Right atrium auricular region (tissue), 2 donors: ENCODE data around the gene ARX. TPM values are rescaled to one million over a fixed set of nuclear protein-coding genes. Genes with fewer than 3 reads are reported as not detected.

ENCODE experiments used
- DNase-seq: peaks from one replicate; pipeline ENCODE4 v3.0.0-alpha.2; 2019; ENCODE audit warnings: low spot score
- H3K27ac ChIP-seq, 2 donors: fragments of 200-600 bp; sonication (generic); 1 replicate in 1 of 2; 2 replicates in 1 of 2; pipeline ENCODE4 v1.5.1; 2016 to 2019
- H3K27me3 ChIP-seq, 2 donors: fragments of 200-600 bp; sonication (generic); one replicate each; pipeline versions ENCODE4 v1.5.1 to v1.6.0; 2017 to 2019
- H3K36me3 ChIP-seq: fragments of 200-600 bp; sonication (generic); one replicate; pipeline ENCODE4 v1.5.1; 2016
- H3K4me1 ChIP-seq, 2 donors: fragments of 200-600 bp; sonication (generic); one replicate each; pipeline versions ENCODE4 v1.5.1 to v1.6.0; 2017 to 2019
- H3K4me3 ChIP-seq, 2 donors: fragments of 200-600 bp; sonication (generic); 1 replicate in 1 of 2; 2 replicates in 1 of 2; pipeline ENCODE4 v1.5.1; 2017 to 2019; ENCODE audit warnings: mild to moderate bottlenecking in 1 of 2, moderate library complexity in 1 of 2
- H3K9me3 ChIP-seq, 2 donors: fragments of 200-600 bp; sonication (generic); one replicate each; pipeline ENCODE4 v1.5.1; 2019
- total RNA-seq, 2 donors: library from RNA; depleted of rRNA; stranded (reverse); fragments of >200 nt; gene quantifications; one replicate each; pipeline ENCODE4 v1.1.0, GENCODE V29; 2016
- TF ChIP-seq, protein P1 (sequence below), 2 donors: fragments of 200-600 bp; sonication (generic); IDR thresholded peaks; one replicate each; pipeline ENCODE4 v1.5.1; 2019; ENCODE audit warnings: antibody characterized with exemption in 2 of 2

ARX gene
- total RNA-seq, 2 donors from 2014 or later: not detected

DNA sequence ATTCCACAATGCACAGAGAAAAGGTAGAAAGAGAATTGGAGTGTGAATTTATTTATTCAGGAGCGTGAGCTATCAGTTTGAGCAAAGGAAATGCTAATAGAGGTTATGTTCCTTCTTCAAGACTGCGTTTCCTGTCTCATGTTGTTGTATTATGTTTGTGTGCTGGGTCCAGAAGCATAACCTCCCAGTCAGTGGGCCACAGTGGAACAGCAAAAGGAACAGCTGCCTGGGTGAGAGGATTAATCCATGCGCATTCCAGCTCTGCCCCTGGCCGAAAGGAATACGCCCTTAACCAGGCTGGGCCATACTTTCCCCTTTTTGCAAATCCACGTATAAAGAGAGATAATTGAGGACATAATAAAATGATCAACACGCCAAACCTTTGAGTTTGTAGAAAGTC, 32.4 kb upstream of the ARX start:
- H3K4me1 ChIP-seq: no peaks in the 10 kb centered on the region
- no peaks in the 10 kb centered on the region for H3K36me3 ChIP-seq
- no peak overlapping the region for H3K27ac ChIP-seq
- TF ChIP-seq, protein P1, sequence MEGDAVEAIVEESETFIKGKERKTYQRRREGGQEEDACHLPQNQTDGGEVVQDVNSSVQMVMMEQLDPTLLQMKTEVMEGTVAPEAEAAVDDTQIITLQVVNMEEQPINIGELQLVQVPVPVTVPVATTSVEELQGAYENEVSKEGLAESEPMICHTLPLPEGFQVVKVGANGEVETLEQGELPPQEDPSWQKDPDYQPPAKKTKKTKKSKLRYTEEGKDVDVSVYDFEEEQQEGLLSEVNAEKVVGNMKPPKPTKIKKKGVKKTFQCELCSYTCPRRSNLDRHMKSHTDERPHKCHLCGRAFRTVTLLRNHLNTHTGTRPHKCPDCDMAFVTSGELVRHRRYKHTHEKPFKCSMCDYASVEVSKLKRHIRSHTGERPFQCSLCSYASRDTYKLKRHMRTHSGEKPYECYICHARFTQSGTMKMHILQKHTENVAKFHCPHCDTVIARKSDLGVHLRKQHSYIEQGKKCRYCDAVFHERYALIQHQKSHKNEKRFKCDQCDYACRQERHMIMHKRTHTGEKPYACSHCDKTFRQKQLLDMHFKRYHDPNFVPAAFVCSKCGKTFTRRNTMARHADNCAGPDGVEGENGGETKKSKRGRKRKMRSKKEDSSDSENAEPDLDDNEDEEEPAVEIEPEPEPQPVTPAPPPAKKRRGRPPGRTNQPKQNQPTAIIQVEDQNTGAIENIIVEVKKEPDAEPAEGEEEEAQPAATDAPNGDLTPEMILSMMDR (IDR thresholded peaks at IDR 0.05): no peak
- no peaks in the 10 kb centered on the region for H3K27me3 ChIP-seq
- no peak for DNase-seq
- H3K9me3 ChIP-seq: no peaks in the 10 kb centered on the region
- H3K4me3 ChIP-seq: no peak overlapping the region

DNA sequence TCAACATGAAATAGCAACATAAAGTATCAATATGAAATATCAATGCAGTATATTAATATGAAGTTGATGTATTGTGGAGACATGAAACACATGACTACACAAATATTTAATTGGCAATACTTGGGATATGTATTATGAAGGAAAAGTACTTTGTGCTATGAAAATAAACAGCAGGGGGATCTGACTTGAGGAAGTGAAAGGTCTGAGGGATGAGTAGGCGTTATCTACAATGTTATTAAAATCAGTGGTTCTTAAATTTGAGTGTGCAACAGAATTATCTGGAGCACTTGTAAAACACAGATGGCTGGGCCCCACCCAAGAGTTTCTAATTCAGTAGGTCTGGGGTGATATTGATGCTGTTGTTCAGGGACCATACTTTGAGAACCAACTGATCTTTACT, 27.4 kb upstream of the ARX start:
- H3K4me1 ChIP-seq: no peaks in the 10 kb centered on the region
- no peaks in the 10 kb centered on the region for H3K36me3 ChIP-seq
- no peaks in the 10 kb centered on the region for H3K9me3 ChIP-seq
- TF ChIP-seq, protein P1 (IDR thresholded peaks at IDR 0.05): no peak
- H3K27ac ChIP-seq: no peak overlapping the region
- H3K4me3 ChIP-seq: no peak overlapping the region
- DNase-seq: no peak
- no peaks in the 10 kb centered on the region for H3K27me3 ChIP-seq

DNA sequence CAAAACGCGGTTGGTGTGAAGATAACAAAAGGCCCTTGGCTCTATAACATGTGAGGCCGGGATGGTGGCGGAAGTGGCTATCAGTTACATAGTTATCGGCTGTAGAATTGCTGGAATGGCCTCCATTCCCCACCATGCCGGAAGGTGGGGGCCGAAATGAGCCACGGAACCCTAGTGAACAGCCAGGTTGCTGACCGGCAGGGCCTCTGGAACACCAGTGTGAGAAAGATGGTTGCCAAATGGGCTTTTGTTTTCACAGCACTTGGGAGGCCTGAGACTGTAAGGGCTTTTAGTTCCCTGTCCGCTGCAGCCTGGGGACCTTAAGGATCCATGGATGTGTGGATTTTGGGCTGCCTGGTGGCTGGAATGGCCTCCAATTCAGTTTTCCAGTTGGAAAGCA, 23.3 kb upstream of the ARX start:
- no peaks in the 10 kb centered on the region for H3K4me1 ChIP-seq
- no peaks in the 10 kb centered on the region for H3K9me3 ChIP-seq
- H3K27me3 ChIP-seq: no peaks in the 10 kb centered on the region
- H3K4me3 ChIP-seq: no peak overlapping the region
- no peak overlapping the region for H3K27ac ChIP-seq
- TF ChIP-seq, protein P1 (IDR thresholded peaks at IDR 0.05): no peak
- DNase-seq: no peak
- no peaks in the 10 kb centered on the region for H3K36me3 ChIP-seq

DNA sequence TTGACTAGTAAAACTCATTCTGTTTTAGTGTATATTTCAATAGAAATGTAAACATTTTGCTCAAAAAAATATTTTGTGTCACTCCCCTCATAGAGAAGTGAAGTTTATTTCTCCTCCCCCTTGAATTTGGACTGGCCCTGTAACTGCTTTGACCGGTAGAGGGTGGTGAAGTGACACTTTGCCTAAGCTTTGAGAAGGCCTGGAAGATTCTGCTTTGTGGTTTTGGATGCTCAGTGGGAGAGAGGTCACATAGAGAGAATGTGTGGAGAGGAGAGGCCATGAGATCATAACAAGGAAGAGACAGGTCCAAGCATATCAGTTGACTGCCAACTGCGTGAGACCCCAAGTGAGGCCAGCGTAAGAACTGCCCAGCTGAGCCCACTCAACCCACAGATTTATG, 19.1 kb upstream of the ARX start:
- Histone ChIP-seq H3K27me3 (no peaks in the 10 kb centered on the region), H3K4me1 (no peaks in the 10 kb centered on the region), H3K9me3 (no peaks in the 10 kb centered on the region), H3K4me3 (no peak overlapping the region), H3K27ac (no peak overlapping the region), H3K36me3 (no peaks in the 10 kb centered on the region)
- TF ChIP-seq, protein P1 (IDR thresholded peaks at IDR 0.05): no peak
- no peak for DNase-seq

DNA sequence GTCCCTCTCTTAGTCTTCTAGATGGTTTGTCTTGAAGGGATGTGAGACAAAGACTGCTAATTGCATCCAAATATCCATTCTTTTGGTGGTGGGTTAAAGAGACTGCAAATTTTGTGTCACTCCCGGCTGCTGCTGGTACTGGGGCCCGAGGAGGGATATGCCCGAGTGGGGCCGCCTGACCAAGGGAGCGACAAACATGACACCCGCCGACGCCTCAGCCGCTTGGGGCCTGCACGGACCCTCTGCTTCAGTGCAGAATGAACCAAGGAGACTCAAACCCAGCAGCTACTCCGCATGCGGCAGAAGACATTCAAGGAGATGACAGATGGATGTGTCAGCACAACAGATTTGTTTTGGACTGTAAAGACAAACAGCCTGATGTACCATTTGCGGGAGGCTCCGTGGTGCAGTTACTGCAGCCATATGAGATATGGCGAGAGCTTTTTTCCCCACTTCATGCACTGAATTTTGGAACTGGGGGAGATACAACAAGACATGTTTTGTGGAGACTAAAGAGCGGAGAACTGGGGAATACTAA, 13.6 kb upstream of the ARX start:
- Histone ChIP-seq H3K9me3 (no peaks in the 10 kb centered on the region), H3K4me3 (no peak overlapping the region), H3K4me1 (no peaks in the 10 kb centered on the region), H3K36me3 (no peaks in the 10 kb centered on the region), H3K27me3 (no peaks in the 10 kb centered on the region), H3K27ac (no peak overlapping the region)
- DNase-seq: no peak
- TF ChIP-seq, protein P1 (IDR thresholded peaks at IDR 0.05): no peak

DNA sequence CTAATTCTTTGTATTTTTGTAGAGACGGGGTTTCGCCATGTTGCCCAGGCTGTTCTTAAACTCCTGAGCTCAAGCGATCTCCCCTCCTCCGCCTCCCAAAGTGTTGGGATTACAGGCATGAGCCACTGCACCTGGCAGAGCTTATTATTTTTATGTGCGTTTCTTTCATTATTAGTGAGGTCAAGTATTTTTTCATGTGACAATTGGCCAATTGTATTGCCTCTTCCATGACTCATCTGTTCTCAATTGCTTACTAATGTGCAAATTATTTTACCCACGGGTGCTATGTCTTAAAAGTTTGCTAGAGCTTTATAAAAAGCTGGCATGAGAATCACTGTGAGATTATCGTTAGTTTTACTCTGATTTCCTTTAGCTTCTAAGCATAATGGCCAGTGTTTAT, 13.0 kb upstream of the ARX start:
- no peaks in the 10 kb centered on the region for H3K27me3 ChIP-seq
- TF ChIP-seq, protein P1 (IDR thresholded peaks at IDR 0.05): no peak

More for the DNA sequence above, 13.0 kb upstream of the ARX start:
- H3K9me3 ChIP-seq: no peaks in the 10 kb centered on the region
- H3K27ac ChIP-seq: no peak overlapping the region
- no peaks in the 10 kb centered on the region for H3K4me1 ChIP-seq
- DNase-seq: no peak
- no peaks in the 10 kb centered on the region for H3K36me3 ChIP-seq
- no peak overlapping the region for H3K4me3 ChIP-seq
